ENCODE data around the gene LMNTD2. TPM values are rescaled to one million over a fixed set of nuclear protein-coding genes. Genes with fewer than 3 reads are reported as not detected.

LMNTD2 gene
- total RNA-seq, 1 donor from 2014 or later: 1.1 TPM

- Histone ChIP-seq H2AFZ (replicated peaks) (no peak overlapping the region), H3K79me2 (ENCODE audit: low read depth) (no peaks in the 10 kb centered on the region), H3F3A (ENCODE audit: low read depth) (no peaks in the 10 kb centered on the region), H3K27ac (no peak overlapping the region), H3K4me2 (no peak overlapping the region), H3K4me3 (no peak overlapping the region), H3K36me3 (no peaks in the 10 kb centered on the region), H3K4me1 (no peaks in the 10 kb centered on the region), H4K20me1 (ENCODE audit: low read depth) (peaks cover 12% of the 10 kb centered on the region), H3K9me3 (ENCODE audit: low read depth) (no peaks in the 10 kb centered on the region), H3K9ac (no peak overlapping the region), H3K27me3 (no peaks in the 10 kb centered on the region)
- peaks cover 6% of the 10 kb centered on the region for H3K27me3 Mint-ChIP-seq (ENCODE audit: insufficient read depth, low read depth)
- H3K4me3 Mint-ChIP-seq: no peak overlapping the region
- no peaks in the 10 kb centered on the region for H3K4me1 Mint-ChIP-seq
- H3K27ac Mint-ChIP-seq: no peak overlapping the region
- DNase-seq (ENCODE audit: low spot score): no peak
- H3K36me3 Mint-ChIP-seq: peaks cover 19% of the 10 kb centered on the region
- H3K9me3 Mint-ChIP-seq: no peaks in the 10 kb centered on the region
- no peak for TF ChIP-seq CTCF (IDR thresholded peaks at IDR 0.05)
Measured at GRCh38 chr11:605286-606129, 45.0 kb upstream of the LMNTD2 start.

- H3K4me3 Mint-ChIP-seq: no peak overlapping the region
- Histone ChIP-seq H3K79me2 (ENCODE audit: low read depth) (no peaks in the 10 kb centered on the region), H3F3A (ENCODE audit: low read depth) (no peaks in the 10 kb centered on the region), H3K27ac (no peak overlapping the region), H3K9ac (no peak overlapping the region), H3K9me3 (ENCODE audit: low read depth) (no peaks in the 10 kb centered on the region), H2AFZ (replicated peaks) (no peak overlapping the region), H3K4me1 (no peaks in the 10 kb centered on the region), H4K20me1 (ENCODE audit: low read depth) (peaks cover 9% of the 10 kb centered on the region), H3K4me2 (no peak overlapping the region), H3K4me3 (no peak overlapping the region), H3K36me3 (no peaks in the 10 kb centered on the region), H3K27me3 (no peaks in the 10 kb centered on the region)
- H3K4me1 Mint-ChIP-seq: no peaks in the 10 kb centered on the region
- no peak overlapping the region for H3K27ac Mint-ChIP-seq
- DNase-seq (ENCODE audit: low spot score): no peak
- H3K36me3 Mint-ChIP-seq: peaks cover 22% of the 10 kb centered on the region
- H3K9me3 Mint-ChIP-seq: no peaks in the 10 kb centered on the region
- TF ChIP-seq EZH2phosphoT487 (IDR thresholded peaks at IDR 0.05): no peak
- no peak for TF ChIP-seq CTCF (IDR thresholded peaks at IDR 0.05)
- peaks cover 3% of the 10 kb centered on the region for H3K27me3 Mint-ChIP-seq (ENCODE audit: insufficient read depth, low read depth)
Measured at GRCh38 chr11:603154-603553, 42.6 kb upstream of the LMNTD2 start.

GRCh38 chr11:601573-602245, 41.2 kb upstream of the LMNTD2 start:
- Mint-ChIP-seq H3K27ac (no peak overlapping the region), H3K9me3 (no peaks in the 10 kb centered on the region), H3K4me1 (no peaks in the 10 kb centered on the region), H3K4me3 (no peak overlapping the region), H3K27me3 (ENCODE audit: insufficient read depth, low read depth) (peaks cover 2% of the 10 kb centered on the region), H3K36me3 (peaks cover 24% of the 10 kb centered on the region)
- no peak for TF ChIP-seq CTCF (IDR thresholded peaks at IDR 0.05)
- no peak for TF ChIP-seq EZH2phosphoT487 (IDR thresholded peaks at IDR 0.05)
- no peaks in the 10 kb centered on the region for H3K27me3 ChIP-seq
- H3K27ac ChIP-seq: no peak overlapping the region
- H3K4me2 ChIP-seq: no peak overlapping the region
- no peak overlapping the region for H2AFZ ChIP-seq (replicated peaks)
- H3K9me3 ChIP-seq (ENCODE audit: low read depth): no peaks in the 10 kb centered on the region
- no peaks in the 10 kb centered on the region for H3K36me3 ChIP-seq
- no peak for DNase-seq (ENCODE audit: low spot score)
- H3F3A ChIP-seq (ENCODE audit: low read depth): no peaks in the 10 kb centered on the region
- H3K4me1 ChIP-seq: no peaks in the 10 kb centered on the region
- no peaks in the 10 kb centered on the region for H3K79me2 ChIP-seq (ENCODE audit: low read depth)
- no peak overlapping the region for H3K4me3 ChIP-seq
- no peak overlapping the region for H3K9ac ChIP-seq
- peaks cover 8% of the 10 kb centered on the region for H4K20me1 ChIP-seq (ENCODE audit: low read depth)

Data from neural progenitor cell (in vitro differentiated cells).